A549 (cell line): ENCODE measurements around the gene PEPD. TPM values are rescaled to one million over a fixed set of nuclear protein-coding genes. Genes with fewer than 3 reads are reported as not detected.

Experiments
- ATAC-seq, 2 experiments: fragments of 200-7000 bp in 1 of 2; fragments of >200 bp in 1 of 2; cut with Nextera tagmentation in 1 of 2; cut with Tn5 transposase in 1 of 2; 3 replicates each; pipeline versions ENCODE4 v1.8.0 to v1.9.1; 2018 to 2020; ENCODE audit warnings: mild to moderate bottlenecking in 1 of 2, moderate library complexity in 1 of 2
- CTCF ChIA-PET: fragments of 300-600 bp; sonication (Branson Sonifier 250); formaldehyde crosslinking; extraction: SDS; loops from one replicate; lab custom pipeline; 2021; ENCODE audit warnings: antibody characterized with exemption, inconsistent platforms; lab: Yijun Ruan, JAX
- POLR2A ChIA-PET: fragments of 350-600 bp; formaldehyde crosslinking; extraction: SDS; loops from one replicate; lab custom pipeline; 2021; ENCODE audit warnings: antibody characterized with exemption, inconsistent platforms; lab: Yijun Ruan, JAX
- DNase-seq, 2 experiments: peaks; one replicate each; pipeline versions ENCODE4 v3.0.0 to v3.0.0-alpha.2; 2011 to 2016; ENCODE audit warnings: low read depth in 1 of 2, low spot score in 1 of 2
- FAIRE-seq: peaks from 2 replicates; lab custom pipeline; 2011; peaks lifted over from hg19 to GRCh38; lab: Jason Lieb, UNC
- H3K27ac ChIP-seq, 2 experiments: fragments of >200 bp; sonication (Bioruptor Twin); formaldehyde crosslinking; 3 replicates each; pipeline ENCODE4 v1.5.1; 2016 to 2017
- H3K4me1 ChIP-seq: fragments of >200 bp; sonication (Bioruptor Twin); formaldehyde crosslinking; 3 replicates; pipeline ENCODE4 v1.6.1; 2016
- H3K4me2 ChIP-seq: fragments of >200 bp; sonication (Bioruptor Twin); formaldehyde crosslinking; 3 replicates; pipeline ENCODE4 v1.6.1; 2016
- H3K4me3 ChIP-seq: fragments of >200 bp; sonication (Bioruptor Twin); formaldehyde crosslinking; 3 replicates; pipeline ENCODE4 v1.5.1; 2016
- H3K9me3 ChIP-seq: fragments of >200 bp; sonication (Bioruptor Twin); formaldehyde crosslinking; 3 replicates; pipeline ENCODE4 v1.6.1; 2016
- ATOH8 ChIP-seq: fragments of 250-450 bp; sonication (Bioruptor Pico); IDR thresholded peaks from 2 replicates; pipeline ENCODE4 v1.5.0; 2020; ENCODE audit warnings: low read depth, mild to moderate bottlenecking, moderate library complexity
- BCL3 ChIP-seq: fragments of >200 bp; sonication (Bioruptor Twin); formaldehyde crosslinking; IDR thresholded peaks from 3 replicates; pipeline ENCODE4 v1.6.1; 2016
- CEBPB ChIP-seq, 2 experiments: fragments of >200 bp in 1 of 2; sonication (Bioruptor Twin) in 1 of 2; formaldehyde crosslinking in 1 of 2; IDR thresholded peaks; 2 replicates each; pipeline ENCODE4 v1.6.1; 2012 to 2016
- CHD2 ChIP-seq: fragments of 150-350 bp; IDR thresholded peaks from 2 replicates; pipeline ENCODE4 v1.6.1; 2014; ENCODE audit warnings: low read length; ENCODE audit not compliant: partially characterized antibody
- CHD4 ChIP-seq: fragments of 200-600 bp; sonication (generic); IDR thresholded peaks from 2 replicates; pipeline ENCODE4 v1.6.1; 2016; ENCODE audit warnings: antibody characterized with exemption, mild to moderate bottlenecking, borderline replicate concordance
- CTCF ChIP-seq: fragments of >200 bp; sonication (Bioruptor Twin); formaldehyde crosslinking; IDR thresholded peaks from 3 replicates; pipeline ENCODE4 v1.5.1; 2016
- EHMT2 ChIP-seq: fragments of 200-600 bp; sonication (generic); IDR thresholded peaks from 2 replicates; pipeline ENCODE4 v1.6.1; 2016; ENCODE audit warnings: antibody characterized with exemption, low read depth, mild to moderate bottlenecking, moderate library complexity
- FOSB ChIP-seq: fragments of 250-450 bp; sonication (Bioruptor Pico); IDR thresholded peaks from 2 replicates; pipeline ENCODE4 v1.5.0; 2020; ENCODE audit warnings: mild to moderate bottlenecking, moderate library complexity
- FOSL2 ChIP-seq, 2 experiments: fragments of 450-650 bp in 1 of 2; fragments of >200 bp in 1 of 2; sonication (Bioruptor Twin) in 1 of 2; formaldehyde crosslinking; IDR thresholded peaks; 2 replicates each; pipeline versions ENCODE4 v1.5.0 to v1.6.1; 2016 to 2020; ENCODE audit warnings: mild to moderate bottlenecking in 1 of 2, moderate library complexity in 1 of 2
- FOXS1 ChIP-seq: fragments of 250-450 bp; sonication (Bioruptor Pico); IDR thresholded peaks from 2 replicates; pipeline ENCODE4 v1.5.0; 2020; ENCODE audit warnings: mild to moderate bottlenecking, moderate library complexity
- GATA3 ChIP-seq: IDR thresholded peaks from 2 replicates; pipeline ENCODE4 v1.6.1; 2012; ENCODE audit warnings: borderline replicate concordance
- HEYL ChIP-seq: fragments of 250-450 bp; sonication (Bioruptor Pico); IDR thresholded peaks from 2 replicates; pipeline ENCODE4 v1.8.0; 2021; ENCODE audit warnings: mild to moderate bottlenecking, moderate library complexity
- HOXA7 ChIP-seq: fragments of 250-450 bp; sonication (Bioruptor Pico); IDR thresholded peaks from 2 replicates; pipeline ENCODE4 v1.5.0; 2020; ENCODE audit warnings: mild to moderate bottlenecking, moderate library complexity
- HOXB13 ChIP-seq: fragments of 250-450 bp; sonication (Bioruptor Pico); IDR thresholded peaks from 2 replicates; pipeline ENCODE4 v1.5.0; 2020; ENCODE audit warnings: low read depth, mild to moderate bottlenecking, moderate library complexity
- MAZ ChIP-seq: fragments of 150-350 bp; IDR thresholded peaks from 2 replicates; pipeline ENCODE4 v1.6.1; 2014; ENCODE audit warnings: antibody characterized with exemption, low read depth, low read length, borderline replicate concordance
- NFE2L2 ChIP-seq: fragments of 150-350 bp; conservative IDR thresholded peaks from 2 replicates; pipeline ENCODE4 v1.6.1; 2014; ENCODE audit warnings: low read length
- NPAS2 ChIP-seq: fragments of 250-450 bp; sonication (Bioruptor Pico); IDR thresholded peaks from 2 replicates; pipeline ENCODE4 v1.8.0; 2022; ENCODE audit warnings: mild to moderate bottlenecking, moderate library complexity, borderline replicate concordance
- NR3C1 ChIP-seq: fragments of >200 bp; sonication (Bioruptor Twin); formaldehyde crosslinking; IDR thresholded peaks from 3 replicates; pipeline ENCODE4 v1.6.1; 2017
- PHF8 ChIP-seq: fragments of 200-600 bp; sonication (generic); IDR thresholded peaks from 2 replicates; pipeline ENCODE4 v1.6.1; 2016; ENCODE audit warnings: low read depth, mild to moderate bottlenecking, antibody characterized with exemption, moderate library complexity, borderline replicate concordance
- POLR2A ChIP-seq: IDR thresholded peaks from 2 replicates; pipeline ENCODE4 v1.6.1; 2012; ENCODE audit warnings: mild to moderate bottlenecking, low read length
- POLR2AphosphoS2 ChIP-seq: conservative IDR thresholded peaks from 2 replicates; pipeline ENCODE4 v1.6.1; 2012; ENCODE audit warnings: low read length, improper control_type of control experiment, inconsistent platforms
- RAD21 ChIP-seq, 2 experiments: fragments of >200 bp in 1 of 2; sonication (Bioruptor Twin) in 1 of 2; formaldehyde crosslinking in 1 of 2; IDR thresholded peaks in 1 of 2; conservative IDR thresholded peaks in 1 of 2; 2 replicates in 1 of 2; 3 replicates in 1 of 2; pipeline ENCODE4 v1.6.1; 2012 to 2018; ENCODE audit warnings: inconsistent platforms in 1 of 2
- RCOR1 ChIP-seq: fragments of 150-350 bp; IDR thresholded peaks from 2 replicates; pipeline ENCODE4 v1.6.1; 2014; ENCODE audit warnings: antibody characterized with exemption, low read length, low read depth
- RFX5 ChIP-seq: fragments of 450-650 bp; IDR thresholded peaks from 2 replicates; pipeline ENCODE4 v1.7.1; 2014; ENCODE audit warnings: antibody characterized with exemption, mild to moderate bottlenecking, moderate library complexity
- SMC3 ChIP-seq: fragments of >200 bp; sonication (Bioruptor Twin); formaldehyde crosslinking; IDR thresholded peaks from 3 replicates; pipeline ENCODE4 v1.6.1; 2018; ENCODE audit warnings: inconsistent platforms
- TFCP2L1 ChIP-seq: fragments of 250-450 bp; sonication (Bioruptor Pico); IDR thresholded peaks from 2 replicates; pipeline ENCODE4 v1.5.0; 2021; ENCODE audit warnings: mild to moderate bottlenecking
- ZFP36 ChIP-seq: fragments of 450-650 bp; IDR thresholded peaks from 2 replicates; pipeline ENCODE4 v1.6.1; 2014; ENCODE audit warnings: borderline replicate concordance; ENCODE audit not compliant: partially characterized antibody
- WGBS: methylation state at CpG from one replicate; pipeline ENCODE4 v1.1.6; 2017; ENCODE audit errors: missing lambda C conversion rate; 5-methylcytosine and 5-hydroxymethylcytosine counted together
- polyA plus RNA-seq, 4 experiments: library from polyadenylated mRNA; depleted of rRNA in 3 of 4; stranded (reverse); fragments of >200 nt; fragmentation: RNase III in 1 of 4; extraction: RNeasy Plus Mini Kit Qiagen cat#74134 plus additional on column Dnase treatment in 1 of 4; gene quantifications; 2 replicates in 3 of 4; 3 replicates in 1 of 4; pipeline ENCODE4 v1.2.3, GENCODE V29; 2011 to 2017
- TF ChIP-seq, protein P1 (sequence below): IDR thresholded peaks from 2 replicates; pipeline ENCODE4 v1.6.1; 2012
- TF ChIP-seq, protein P2 (sequence below): IDR thresholded peaks from 2 replicates; pipeline ENCODE4 v1.6.1; 2012
- TF ChIP-seq, protein P3 (sequence below): fragments of 450-650 bp; IDR thresholded peaks from 2 replicates; pipeline ENCODE4 v1.6.1; 2014; ENCODE audit warnings: antibody characterized with exemption
- TF ChIP-seq, protein P4 (sequence below): IDR thresholded peaks from 2 replicates; pipeline ENCODE4 v1.6.1; 2012; ENCODE audit warnings: low read depth, borderline replicate concordance

The PEPD gene
- polyA plus RNA-seq, 2 of the 4 experiments (the other 2 are of a cell fraction) = 85.5 to 100 TPM

DNA sequence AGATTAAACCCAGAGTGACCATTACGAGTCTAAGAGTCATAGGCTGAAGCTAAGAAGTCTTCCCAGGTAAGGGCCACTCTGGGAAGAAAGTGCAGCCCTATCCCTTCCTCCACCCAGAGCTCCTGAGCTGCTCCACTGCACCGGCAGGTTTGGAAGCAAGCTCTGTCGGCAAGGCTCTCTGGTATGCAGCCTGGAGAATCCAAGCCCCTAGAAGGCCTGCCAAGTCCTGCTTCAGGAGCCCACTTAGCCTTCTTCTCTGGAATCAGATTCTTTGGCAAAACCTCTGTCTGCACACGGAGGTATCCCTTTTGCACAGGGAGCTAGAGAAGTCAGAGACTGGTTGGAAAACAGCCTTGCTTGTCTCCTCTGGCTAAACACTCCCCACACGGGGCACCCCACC lies 89.6 kb downstream of the PEPD start:
- 35% methylated on average over 5 of the region's 5 CpGs for WGBS
- no peaks in the 10 kb centered on the region for H3K4me1 ChIP-seq
- ChIA-PET POLR2A (no interaction called here), CTCF (interaction anchor here (0.6 to 12.8 kb wide), 27 partner anchors 11 to 1281 kb away, joined by 3 to 572 read pairs (median 4); no protein-coding TSS in a partner anchor)
- ATAC-seq (no peak), FAIRE-seq (no peak), DNase-seq (no peak)
- TF ChIP-seq FOSB (CRISPR knock-in tag) = no peak
- TF ChIP-seq HOXA7 (CRISPR knock-in tag) = no peak
- no peak for TF ChIP-seq HEYL
- TF ChIP-seq, protein P1, sequence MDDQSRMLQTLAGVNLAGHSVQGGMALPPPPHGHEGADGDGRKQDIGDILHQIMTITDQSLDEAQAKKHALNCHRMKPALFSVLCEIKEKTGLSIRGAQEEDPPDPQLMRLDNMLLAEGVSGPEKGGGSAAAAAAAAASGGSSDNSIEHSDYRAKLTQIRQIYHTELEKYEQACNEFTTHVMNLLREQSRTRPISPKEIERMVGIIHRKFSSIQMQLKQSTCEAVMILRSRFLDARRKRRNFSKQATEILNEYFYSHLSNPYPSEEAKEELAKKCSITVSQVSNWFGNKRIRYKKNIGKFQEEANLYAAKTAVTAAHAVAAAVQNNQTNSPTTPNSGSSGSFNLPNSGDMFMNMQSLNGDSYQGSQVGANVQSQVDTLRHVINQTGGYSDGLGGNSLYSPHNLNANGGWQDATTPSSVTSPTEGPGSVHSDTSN = no peak
- no peak for TF ChIP-seq FOXS1 (CRISPR knock-in tag)
- TF ChIP-seq RFX5 = no peak
- no peak for TF ChIP-seq MAZ
- TF ChIP-seq NPAS2 (CRISPR knock-in tag) = no peak
- no peak for TF ChIP-seq NFE2L2
- TF ChIP-seq NR3C1 = no peak
- TF ChIP-seq HOXB13 (CRISPR knock-in tag) = no peak
- TF ChIP-seq, protein P2, sequence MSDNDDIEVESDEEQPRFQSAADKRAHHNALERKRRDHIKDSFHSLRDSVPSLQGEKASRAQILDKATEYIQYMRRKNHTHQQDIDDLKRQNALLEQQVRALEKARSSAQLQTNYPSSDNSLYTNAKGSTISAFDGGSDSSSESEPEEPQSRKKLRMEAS = no peak
- no peak for TF ChIP-seq CEBPB (IDR thresholded peaks at IDR 0.05)
- no peak for TF ChIP-seq EHMT2
- no peak for TF ChIP-seq RCOR1
- no peak for TF ChIP-seq GATA3
- TF ChIP-seq, protein P3, sequence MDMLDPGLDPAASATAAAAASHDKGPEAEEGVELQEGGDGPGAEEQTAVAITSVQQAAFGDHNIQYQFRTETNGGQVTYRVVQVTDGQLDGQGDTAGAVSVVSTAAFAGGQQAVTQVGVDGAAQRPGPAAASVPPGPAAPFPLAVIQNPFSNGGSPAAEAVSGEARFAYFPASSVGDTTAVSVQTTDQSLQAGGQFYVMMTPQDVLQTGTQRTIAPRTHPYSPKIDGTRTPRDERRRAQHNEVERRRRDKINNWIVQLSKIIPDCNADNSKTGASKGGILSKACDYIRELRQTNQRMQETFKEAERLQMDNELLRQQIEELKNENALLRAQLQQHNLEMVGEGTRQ = no peak
- TF ChIP-seq PHF8 = no peak
- TF ChIP-seq BCL3 = no peak
- no peak for TF ChIP-seq POLR2A
- no peak overlapping the region for H3K4me3 ChIP-seq
- no peak overlapping the region for H3K27ac ChIP-seq
- H3K9me3 ChIP-seq = no peaks in the 10 kb centered on the region
- H3K4me2 ChIP-seq = no peak overlapping the region

DNA sequence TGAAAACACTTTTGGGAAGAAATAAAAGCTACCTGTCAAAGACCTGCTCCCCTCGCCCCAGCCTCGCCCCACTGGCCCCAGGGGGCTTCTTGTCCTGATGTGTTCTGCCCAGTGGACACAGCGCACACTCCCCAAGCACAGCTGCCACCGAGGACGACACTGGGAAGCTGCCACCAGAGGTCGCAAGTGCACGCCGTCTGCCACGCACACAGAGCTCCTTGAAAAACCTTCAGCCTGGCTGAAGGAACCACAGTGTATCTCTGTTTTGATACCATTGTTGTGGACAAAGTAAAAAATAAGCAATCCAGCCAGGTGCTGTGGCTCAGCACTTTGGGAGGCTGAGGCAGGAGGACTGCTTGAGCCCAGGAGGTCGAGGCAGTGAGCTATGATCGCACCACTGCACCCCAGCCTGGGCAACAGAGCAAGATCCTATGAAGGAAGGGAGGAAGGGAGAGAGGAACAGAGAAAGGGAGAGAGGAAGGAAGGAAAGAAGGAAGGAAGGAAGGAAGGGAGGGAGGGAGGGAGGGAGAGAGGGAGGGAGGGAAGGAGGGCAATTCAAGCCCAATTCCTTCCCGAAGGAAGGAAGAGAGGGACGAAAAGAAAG lies 90.8 kb downstream of the PEPD start:
- FAIRE-seq = peak; percentile 100
- DNase-seq = peak; percentile 80 to 93
- Histone ChIP-seq H3K4me2 (no peak overlapping the region), H3K27ac (no peak overlapping the region), H3K9me3 (no peaks in the 10 kb centered on the region), H3K4me1 (no peaks in the 10 kb centered on the region), H3K4me3 (no peak overlapping the region)
- peak; percentile 90 to 98 for ATAC-seq
- ChIA-PET POLR2A (interaction anchor here (0.8 to 1.0 kb wide), 2 partner anchors 339 to 340 kb away, joined by 3 to 4 read pairs; no protein-coding TSS in a partner anchor), CTCF (interaction anchor here (0.6 to 12.8 kb wide), 88 partner anchors 9 to 1286 kb away, joined by 3 to 572 read pairs (median 4); partner anchors contain the start of genes CEBPA, KCTD15 and PEPD)
- 22% methylated on average over 13 of the region's 13 CpGs for WGBS
- TF ChIP-seq MAZ (0 out of 2 replicates have a peak, but pooled peaks have one; percentile 28), CTCF (peak; percentile 98), SMC3 (peak; percentile 97), FOXS1 (CRISPR knock-in tag) (no peak), TFCP2L1 (CRISPR knock-in tag) (no peak), ZFP36 (no peak), POLR2AphosphoS2 (no peak), GATA3 (no peak), ATOH8 (CRISPR knock-in tag) (no peak), CHD4 (no peak), RAD21 (conservative IDR thresholded peaks at IDR 0.05 in 1 of 2, IDR thresholded peaks at IDR 0.05 in 1 of 2) (peak; percentile 90 to 95), FOSB (CRISPR knock-in tag) (no peak), CHD2 (no peak), FOSL2 (IDR thresholded peaks at IDR 0.05) (no peak), FOSL2 (CRISPR knock-in tag; IDR thresholded peaks at IDR 0.05) (no peak), PHF8 (no peak)
- TF ChIP-seq, protein P4, sequence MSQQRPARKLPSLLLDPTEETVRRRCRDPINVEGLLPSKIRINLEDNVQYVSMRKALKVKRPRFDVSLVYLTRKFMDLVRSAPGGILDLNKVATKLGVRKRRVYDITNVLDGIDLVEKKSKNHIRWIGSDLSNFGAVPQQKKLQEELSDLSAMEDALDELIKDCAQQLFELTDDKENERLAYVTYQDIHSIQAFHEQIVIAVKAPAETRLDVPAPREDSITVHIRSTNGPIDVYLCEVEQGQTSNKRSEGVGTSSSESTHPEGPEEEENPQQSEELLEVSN = no peak
